Fibroblast of the aortic adventitia (primary cell): ENCODE results near the gene LRGUK. TPM values are rescaled to one million over a fixed set of nuclear protein-coding genes. Genes with fewer than 3 reads are reported as not detected.
"Not testable (repeated sequence)": the region's sequence is repeated elsewhere in the genome, so short reads cannot be mapped to it uniquely, and the experiment has no call there.

Experiments used
- DNase-seq: peaks from one replicate; pipeline ENCODE4 v3.0.0-alpha.2; 2010; ENCODE audit warnings: low read depth
- H3K4me3 ChIP-seq: 2 replicates; pipeline ENCODE4 v1.5.1; 2011; ENCODE audit warnings: low read depth, mild to moderate bottlenecking, control low read depth, low read length, moderate library complexity
- total RNA-seq: library from RNA; depleted of rRNA; stranded (reverse); fragments of >200 nt; gene quantifications from 2 replicates; pipeline ENCODE4 v1.2.3, GENCODE V29; 2012; ENCODE audit warnings: low replicate concordance
- TF ChIP-seq, protein P1 (sequence below): IDR thresholded peaks from 2 replicates; pipeline ENCODE4 v1.5.1; 2011; ENCODE audit warnings: mild to moderate bottlenecking, low read length, control low read depth, inconsistent platforms; ENCODE audit not compliant: insufficient read depth

The LRGUK gene
- total RNA-seq, 1 donor: 0.09 TPM

DNA sequence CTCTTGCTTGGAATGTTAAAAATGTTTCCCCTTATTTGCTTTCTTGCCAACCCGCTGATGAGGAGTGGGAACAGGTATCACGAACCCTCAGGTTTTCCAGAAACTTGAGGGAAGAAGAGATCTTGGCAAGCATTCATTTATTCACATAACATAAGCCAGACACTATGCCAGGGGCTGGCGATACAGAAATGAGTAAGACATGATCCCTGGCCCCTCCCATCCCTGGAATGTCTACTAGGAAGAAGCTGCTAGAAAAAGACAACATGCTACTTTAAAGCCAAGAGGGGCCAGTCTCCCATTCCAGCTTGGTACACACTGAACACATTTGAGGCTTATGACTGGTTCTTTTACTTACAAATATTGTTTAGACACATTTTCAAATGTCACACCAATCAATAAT, 163.1 kb downstream of the LRGUK start:
- peak; percentile 60 for DNase-seq
- no peak overlapping the region for H3K4me3 ChIP-seq
- TF ChIP-seq, protein P1, sequence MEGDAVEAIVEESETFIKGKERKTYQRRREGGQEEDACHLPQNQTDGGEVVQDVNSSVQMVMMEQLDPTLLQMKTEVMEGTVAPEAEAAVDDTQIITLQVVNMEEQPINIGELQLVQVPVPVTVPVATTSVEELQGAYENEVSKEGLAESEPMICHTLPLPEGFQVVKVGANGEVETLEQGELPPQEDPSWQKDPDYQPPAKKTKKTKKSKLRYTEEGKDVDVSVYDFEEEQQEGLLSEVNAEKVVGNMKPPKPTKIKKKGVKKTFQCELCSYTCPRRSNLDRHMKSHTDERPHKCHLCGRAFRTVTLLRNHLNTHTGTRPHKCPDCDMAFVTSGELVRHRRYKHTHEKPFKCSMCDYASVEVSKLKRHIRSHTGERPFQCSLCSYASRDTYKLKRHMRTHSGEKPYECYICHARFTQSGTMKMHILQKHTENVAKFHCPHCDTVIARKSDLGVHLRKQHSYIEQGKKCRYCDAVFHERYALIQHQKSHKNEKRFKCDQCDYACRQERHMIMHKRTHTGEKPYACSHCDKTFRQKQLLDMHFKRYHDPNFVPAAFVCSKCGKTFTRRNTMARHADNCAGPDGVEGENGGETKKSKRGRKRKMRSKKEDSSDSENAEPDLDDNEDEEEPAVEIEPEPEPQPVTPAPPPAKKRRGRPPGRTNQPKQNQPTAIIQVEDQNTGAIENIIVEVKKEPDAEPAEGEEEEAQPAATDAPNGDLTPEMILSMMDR: no peak

DNA sequence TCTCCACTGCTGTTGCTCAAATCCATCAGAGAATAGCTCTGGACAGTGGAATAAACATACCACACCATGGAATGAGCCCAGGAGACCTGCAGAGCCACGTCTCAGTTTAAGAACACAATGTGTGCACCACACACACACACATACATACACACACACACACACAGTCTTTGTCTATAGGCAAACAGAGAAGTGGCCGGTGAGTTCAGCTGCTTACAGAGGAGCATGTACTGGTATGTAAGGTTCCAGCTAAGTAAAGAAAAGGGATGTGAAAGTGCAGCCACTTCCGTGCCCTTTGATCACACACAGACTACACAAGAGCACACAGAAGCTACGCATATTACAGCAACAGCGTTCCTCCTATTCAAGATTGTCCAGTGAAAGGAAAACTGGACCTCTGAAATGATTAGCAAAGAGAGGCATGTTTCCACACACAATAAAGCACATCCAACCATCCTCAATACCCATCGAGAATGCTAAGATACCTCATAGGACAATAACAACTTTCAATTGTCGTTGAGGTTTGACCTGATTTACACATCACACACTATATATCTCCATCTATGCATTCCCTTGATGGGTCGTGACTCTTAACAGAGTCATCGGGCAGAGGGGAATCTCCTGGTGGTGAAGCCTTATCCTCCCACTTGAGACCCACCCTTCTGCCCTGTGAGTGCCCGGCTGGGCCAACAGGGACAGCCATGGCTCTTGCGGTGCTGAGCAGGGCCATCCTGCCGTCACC, 166.0 kb downstream of the LRGUK start:
- no peak for DNase-seq
- H3K4me3 ChIP-seq: no peak overlapping the region
- TF ChIP-seq, protein P1: no peak

DNA sequence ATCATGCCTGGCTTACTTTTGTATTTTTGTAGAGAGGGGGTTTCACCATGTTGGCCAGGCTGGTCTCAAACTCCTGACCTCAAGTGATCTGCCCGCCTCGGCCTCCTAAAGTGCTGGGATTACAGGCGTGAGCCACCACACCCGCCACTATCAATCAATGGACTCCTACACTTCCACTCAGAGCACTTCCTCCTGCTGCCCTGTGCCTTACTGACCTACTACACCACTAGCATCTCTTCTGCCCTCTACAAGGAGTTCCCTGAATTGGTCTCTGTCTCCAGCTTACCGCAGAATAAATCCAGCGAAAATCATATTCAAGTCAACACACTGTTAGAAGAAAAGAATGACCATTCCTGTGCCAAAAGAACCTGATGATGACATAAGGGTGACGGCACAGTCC, 168.8 kb downstream of the LRGUK start:
- not testable (repeated sequence) for DNase-seq, H3K4me3 ChIP-seq

DNA sequence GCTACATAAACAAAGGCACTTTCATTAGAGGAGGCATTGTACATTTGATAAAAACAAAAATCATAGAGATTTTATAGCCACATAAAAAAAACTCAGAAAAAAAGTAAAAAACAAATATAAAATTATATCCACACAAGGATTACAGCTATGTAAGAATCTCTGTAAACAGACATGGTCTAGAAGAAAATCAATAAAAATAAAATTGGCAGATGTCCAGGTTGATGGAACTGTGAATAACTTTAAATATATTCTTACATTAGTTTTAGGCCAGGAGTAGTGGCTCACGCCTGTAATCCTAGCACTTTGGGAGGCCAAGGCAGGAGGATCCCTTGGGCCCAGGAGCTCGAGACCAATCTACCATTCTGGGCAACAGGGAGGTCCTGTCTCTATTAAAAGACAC, 170.3 kb downstream of the LRGUK start:
- H3K4me3 ChIP-seq: no peak overlapping the region
- TF ChIP-seq, protein P1: no peak
- no peak for DNase-seq

DNA sequence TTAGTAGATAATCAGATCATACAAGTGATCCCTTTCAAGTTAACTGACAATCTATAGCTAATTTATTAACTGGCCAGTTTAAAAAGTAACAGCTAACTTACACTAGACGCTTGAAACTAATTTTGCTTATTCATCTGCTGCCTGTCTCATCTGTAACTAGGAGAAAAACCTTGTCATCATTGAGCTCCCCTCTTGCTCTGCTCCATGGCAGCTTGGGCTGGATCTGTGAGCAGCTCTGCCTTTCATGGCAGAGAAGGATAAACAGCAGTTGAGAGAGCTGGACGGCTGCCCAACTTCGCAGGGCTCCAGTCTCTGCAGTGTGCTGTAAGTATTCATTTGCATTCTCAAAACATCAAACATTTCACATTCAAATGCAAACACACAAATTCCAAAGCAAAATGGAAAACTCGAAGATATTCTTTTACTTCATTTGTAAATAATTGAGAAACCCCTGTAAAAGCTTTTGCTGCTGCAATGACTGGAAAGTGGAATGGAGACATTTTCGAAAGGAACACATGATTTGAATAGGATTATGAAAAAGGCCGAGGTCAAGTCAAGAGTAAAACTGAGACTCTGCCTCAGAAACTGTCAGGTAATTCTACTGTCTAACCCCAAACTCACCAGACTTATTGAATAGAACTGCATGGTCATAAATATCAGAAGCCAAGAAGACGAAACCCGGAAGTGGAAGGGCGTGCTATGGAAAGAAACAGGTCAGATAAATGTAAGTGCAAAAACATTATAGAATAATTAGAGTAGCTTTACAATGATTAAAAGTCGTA, 172.0 kb downstream of the LRGUK start:
- peak; percentile 16 for DNase-seq
- TF ChIP-seq, protein P1: no peak
- H3K4me3 ChIP-seq: no peak overlapping the region

DNA sequence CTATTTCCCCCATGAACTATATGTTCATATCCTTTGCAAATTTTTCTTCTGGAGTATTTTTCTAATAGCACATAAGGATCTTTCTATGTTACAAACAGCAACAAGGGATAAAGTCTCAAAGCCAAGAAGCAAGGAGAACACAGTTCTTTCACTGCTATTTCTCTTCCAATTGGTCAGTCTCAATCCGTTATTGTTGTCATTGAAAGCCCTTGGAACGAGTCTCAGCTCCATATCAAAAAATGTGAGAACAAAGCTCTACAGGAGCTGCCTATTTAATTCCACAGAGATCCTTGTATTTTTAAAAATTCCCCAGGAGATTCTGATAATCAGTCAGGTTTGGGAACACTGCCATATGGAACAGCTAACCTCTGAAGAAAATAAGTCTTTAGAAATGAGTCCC, 173.8 kb downstream of the LRGUK start:
- TF ChIP-seq, protein P1: no peak
- H3K4me3 ChIP-seq: no peak overlapping the region
- no peak for DNase-seq

DNA sequence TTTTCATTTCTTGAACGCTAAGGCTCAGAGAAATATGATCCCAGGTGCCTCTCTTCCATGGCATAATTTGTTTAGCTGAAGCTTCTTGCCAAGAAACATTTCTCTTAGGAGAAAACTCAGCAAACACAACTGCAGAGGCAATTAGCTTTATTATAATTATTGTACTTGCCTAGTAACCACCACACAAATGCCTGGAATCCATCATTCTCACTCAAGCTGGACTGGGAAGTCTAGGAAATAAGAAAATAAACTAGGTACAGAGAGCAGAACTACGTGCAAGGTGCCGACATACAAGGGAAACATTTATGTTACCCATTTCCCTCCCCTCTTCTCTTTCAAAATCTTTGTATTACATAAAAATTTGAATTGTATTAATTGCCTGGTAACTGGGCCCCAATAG, 174.5 kb downstream of the LRGUK start:
- no peak for DNase-seq
- no peak overlapping the region for H3K4me3 ChIP-seq
- TF ChIP-seq, protein P1: no peak
